GM15510 (cell line): ENCODE measurements around the gene AXIN1.

Experiments used
- POLR2A ChIP-seq: IDR thresholded peaks from 3 replicates; pipeline ENCODE4 v1.6.1; 2011; ENCODE audit warnings: borderline replicate concordance; ENCODE audit not compliant: insufficient read length; ENCODE audit errors: extremely low read depth

Gene AXIN1

DNA sequence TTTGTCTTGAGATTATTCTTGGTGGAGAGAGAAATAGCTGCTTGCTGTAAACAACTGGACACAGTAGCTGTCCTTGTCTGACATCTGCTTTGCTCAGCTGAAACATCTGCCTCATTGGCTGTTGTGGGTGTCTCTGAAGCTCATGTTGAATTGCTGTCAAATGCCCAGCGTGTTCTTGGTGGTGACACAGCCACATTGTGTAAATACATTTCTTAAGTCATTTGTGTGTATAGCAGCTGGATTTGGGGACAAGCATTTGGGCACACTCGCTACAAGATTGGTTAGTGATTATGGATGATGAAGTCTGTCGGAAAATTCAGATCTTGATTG lies 112.6 kb downstream of the AXIN1 start:
- TF ChIP-seq POLR2A, result no peak
